Right lobe of liver (tissue), 6 donors: ENCODE data around the gene ELOVL5. TPM values are rescaled to one million over a fixed set of nuclear protein-coding genes. Genes with fewer than 3 reads are reported as not detected.

Source experiments
- ATAC-seq, 4 donors: fragments of 200-7000 bp; cut with Tn5 transposase; one replicate each; pipeline ENCODE4 v1.9.1; 2020; ENCODE audit warnings: mild to moderate bottlenecking in 4 of 4, moderate library complexity in 4 of 4
- DNase-seq, 3 donors: peaks; one replicate each; pipeline ENCODE4 v3.0.0-alpha.2; 2020
- H3K27ac ChIP-seq, 3 donors: fragments of 200-600 bp; one replicate each; pipeline ENCODE4 v1.8.0; 2022
- H3K27me3 ChIP-seq, 2 donors: fragments of 200-600 bp; one replicate each; pipeline ENCODE4 v1.8.0; 2022
- H3K36me3 ChIP-seq, 4 donors: fragments of 200-600 bp; sonication (generic) in 1 of 4; one replicate each; pipeline versions ENCODE4 v1.5.1 to v1.8.0; 2017 to 2022; ENCODE audit warnings: control low read depth in 1 of 4
- H3K4me1 ChIP-seq, 4 donors: fragments of 200-600 bp; sonication (generic) in 1 of 4; one replicate each; pipeline versions ENCODE4 v1.5.1 to v1.8.0; 2017 to 2022; ENCODE audit warnings: control low read depth in 1 of 4
- H3K4me3 ChIP-seq, 3 donors: fragments of 200-600 bp; one replicate each; pipeline ENCODE4 v1.8.0; 2022
- H3K9me3 ChIP-seq, 4 donors: fragments of 200-600 bp; sonication (generic) in 1 of 4; one replicate each; pipeline versions ENCODE4 v1.5.1 to v1.8.0; 2017 to 2022; ENCODE audit warnings: control low read depth in 1 of 4
- POLR2A ChIP-seq: fragments of 450-650 bp; IDR thresholded peaks from one replicate; pipeline ENCODE4 v1.6.1; 2017; ENCODE audit warnings: antibody characterized with exemption, mild to moderate bottlenecking
- WGBS: methylation state at CpG from one replicate; pipeline ENCODE4 v1.1.6; 2018; ENCODE audit warnings: low coverage, low lambda C conversion rate; ENCODE audit not compliant: insufficient coverage; ENCODE audit errors: missing lambda C conversion rate; 5-methylcytosine and 5-hydroxymethylcytosine counted together
- intact Hi-C, 2 donors: fragments of 100-400 bp; cut with DNase I; formaldehyde crosslinking; loops; one replicate each; pipeline versions ENCODE4 v1.11.2 to v1.14.1; 2022
- total RNA-seq, 6 experiments: library from RNA; depleted of rRNA in 2 of 6; stranded (reverse); fragments of >200 nt in 2 of 6; fragmentation: NEBNext Ultra II Directional in 3 of 6; extraction: Animal tissue kit (Norgen Biotek cat#: 25700) in 3 of 6; gene quantifications; one replicate each; pipeline versions ENCODE4 v1.1.0 to v1.2.4, GENCODE V29; 2016 to 2023
- TF ChIP-seq, protein P1 (sequence below), 4 donors: fragments of 200-600 bp in 3 of 4; fragments of 450-650 bp in 1 of 4; IDR thresholded peaks; one replicate each; pipeline versions ENCODE4 v1.5.1 to v1.8.0; 2016 to 2022; ENCODE audit warnings: antibody characterized with exemption in 4 of 4, mild to moderate bottlenecking in 2 of 4
- donor health status: DM: no; HTN: yes; CAD: no.
- donor health status: DM: no; HTN: no; CAD: no.
- donor health status: DM: no; HTN: no; CAD: no.
- donor health status: DM: no; HTN: yes; CAD: no.
- donor health status: DM: no; HTN: yes; CAD: no.

Gene ELOVL5
- total RNA-seq, 6 experiments from 2014 or later, result 48.5 to 117 (median 55.7) TPM

GRCh38 chr6:53250176-53251032, 98.3 kb downstream of the ELOVL5 start:
- DNase-seq (no peak), ATAC-seq (peak; percentile 28 to 60 (median 44))
- peak overlapping the region in 1 of 3 donors; percentile 69 for H3K27ac ChIP-seq
- 50% methylated on average over 3 of the region's 8 CpGs for WGBS
- intact Hi-C loops, result no loop called here
- H3K9me3 ChIP-seq, result no peaks in the 10 kb centered on the region
- no peak overlapping the region for H3K4me3 ChIP-seq
- no peak for TF ChIP-seq POLR2A
- TF ChIP-seq, protein P1, sequence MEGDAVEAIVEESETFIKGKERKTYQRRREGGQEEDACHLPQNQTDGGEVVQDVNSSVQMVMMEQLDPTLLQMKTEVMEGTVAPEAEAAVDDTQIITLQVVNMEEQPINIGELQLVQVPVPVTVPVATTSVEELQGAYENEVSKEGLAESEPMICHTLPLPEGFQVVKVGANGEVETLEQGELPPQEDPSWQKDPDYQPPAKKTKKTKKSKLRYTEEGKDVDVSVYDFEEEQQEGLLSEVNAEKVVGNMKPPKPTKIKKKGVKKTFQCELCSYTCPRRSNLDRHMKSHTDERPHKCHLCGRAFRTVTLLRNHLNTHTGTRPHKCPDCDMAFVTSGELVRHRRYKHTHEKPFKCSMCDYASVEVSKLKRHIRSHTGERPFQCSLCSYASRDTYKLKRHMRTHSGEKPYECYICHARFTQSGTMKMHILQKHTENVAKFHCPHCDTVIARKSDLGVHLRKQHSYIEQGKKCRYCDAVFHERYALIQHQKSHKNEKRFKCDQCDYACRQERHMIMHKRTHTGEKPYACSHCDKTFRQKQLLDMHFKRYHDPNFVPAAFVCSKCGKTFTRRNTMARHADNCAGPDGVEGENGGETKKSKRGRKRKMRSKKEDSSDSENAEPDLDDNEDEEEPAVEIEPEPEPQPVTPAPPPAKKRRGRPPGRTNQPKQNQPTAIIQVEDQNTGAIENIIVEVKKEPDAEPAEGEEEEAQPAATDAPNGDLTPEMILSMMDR (IDR thresholded peaks at IDR 0.05), result no peak
- no peaks in the 10 kb centered on the region for H3K27me3 ChIP-seq
- peaks cover 0 to 67% (median 4%) of the 10 kb centered on the region in 4 donors for H3K4me1 ChIP-seq
- no peaks in the 10 kb centered on the region for H3K36me3 ChIP-seq

DNA sequence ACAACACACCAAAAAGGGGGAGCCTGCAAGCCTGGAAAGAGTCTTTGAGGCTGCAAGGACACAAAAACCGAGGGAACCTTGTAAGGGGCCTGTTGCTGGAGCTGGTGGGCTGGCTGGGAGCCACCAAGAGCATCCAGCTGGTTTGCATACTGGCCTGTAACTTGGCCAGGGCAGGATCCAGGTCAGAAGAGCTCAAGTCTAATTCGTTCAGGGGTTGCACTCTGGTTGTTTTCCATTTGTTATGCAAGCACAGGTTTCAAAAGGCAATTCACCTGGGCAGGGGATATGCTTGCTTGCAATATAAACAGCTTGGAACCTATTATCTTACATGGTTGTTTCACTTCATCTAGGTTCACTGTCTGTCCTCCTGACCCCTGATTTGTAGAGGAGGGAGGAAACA, 101.8 kb downstream of the ELOVL5 start:
- Histone ChIP-seq H3K9me3 (no peaks in the 10 kb centered on the region), H3K4me1 (peaks cover 0 to 46% (median 4%) of the 10 kb centered on the region in 4 donors), H3K4me3 (no peak overlapping the region), H3K36me3 (no peaks in the 10 kb centered on the region), H3K27ac (peak overlapping the region in 2 of 3 donors; percentile 20 to 65), H3K27me3 (no peaks in the 10 kb centered on the region)
- peak; percentile 73 to 92 (median 82) for ATAC-seq
- 28% methylated on average over 2 of the region's 2 CpGs for WGBS
- intact Hi-C loops, result no loop called here
- peak in 2 of 3 donors; percentile 85 to 87 for DNase-seq
- TF ChIP-seq, protein P1 (IDR thresholded peaks at IDR 0.05), result no peak
- TF ChIP-seq POLR2A, result no peak

DNA sequence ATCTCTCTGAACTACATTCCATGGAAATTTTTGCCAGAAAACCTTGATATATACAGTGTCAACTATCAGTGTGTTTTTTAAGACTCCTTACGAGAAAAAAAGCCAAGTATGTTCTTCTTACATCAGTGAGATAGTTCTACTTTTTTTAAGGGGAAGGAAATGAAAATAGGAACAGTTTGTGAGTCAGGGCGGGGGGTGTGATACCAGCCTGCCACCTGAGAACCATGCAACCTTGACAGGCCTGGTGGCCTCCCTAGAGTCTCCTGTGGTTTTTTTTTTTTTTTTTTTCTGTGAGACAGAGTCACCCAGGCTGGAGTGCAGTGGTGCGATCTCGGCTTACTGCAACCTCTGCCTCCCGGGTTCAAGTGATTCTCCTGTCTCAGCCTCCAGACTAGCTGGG, 103.8 kb downstream of the ELOVL5 start:
- Histone ChIP-seq H3K36me3 (no peaks in the 10 kb centered on the region), H3K27me3 (no peaks in the 10 kb centered on the region), H3K4me3 (no peak overlapping the region), H3K4me1 (peaks cover 0 to 28% (median 0%) of the 10 kb centered on the region in 4 donors), H3K27ac (no peak overlapping the region), H3K9me3 (no peaks in the 10 kb centered on the region)
- ATAC-seq, result peak; percentile 20 to 39 (median 24)
- TF ChIP-seq POLR2A, result no peak
- TF ChIP-seq, protein P1 (IDR thresholded peaks at IDR 0.05), result no peak
- no peak for DNase-seq
- intact Hi-C loops, result no loop called here
- WGBS, result 62% methylated on average over 5 of the region's 5 CpGs

DNA sequence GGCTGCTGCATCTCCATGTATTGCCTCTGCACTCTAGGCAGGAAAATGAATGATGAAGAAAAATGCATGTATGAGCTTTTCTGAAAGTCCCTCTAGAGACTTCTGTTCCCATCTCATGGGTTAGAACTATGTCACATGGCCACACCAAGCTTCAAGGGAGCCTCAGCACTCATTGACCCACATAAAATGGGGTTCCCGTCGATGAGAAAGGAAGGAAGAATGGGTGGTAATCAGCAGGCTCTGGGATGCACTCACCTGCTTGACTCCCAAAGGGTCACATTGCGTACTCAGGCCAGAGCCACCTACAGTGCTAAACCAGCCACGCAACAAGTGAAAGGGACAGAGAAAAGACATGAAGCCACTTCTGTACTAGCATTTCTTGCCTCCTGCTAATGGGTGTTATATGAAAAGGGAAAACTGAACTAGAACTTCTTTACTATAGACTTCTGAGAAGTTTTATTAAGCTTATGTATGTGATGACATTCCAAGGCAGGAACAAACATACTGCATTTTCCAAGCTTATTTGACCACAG, 104.3 kb downstream of the ELOVL5 start:
- ATAC-seq (no peak), DNase-seq (no peak)
- WGBS, result 81% methylated on average over 3 of the region's 4 CpGs
- Histone ChIP-seq H3K27me3 (no peaks in the 10 kb centered on the region), H3K4me1 (peaks cover 0 to 25% (median 0%) of the 10 kb centered on the region in 4 donors), H3K4me3 (no peak overlapping the region), H3K36me3 (no peaks in the 10 kb centered on the region), H3K9me3 (no peaks in the 10 kb centered on the region), H3K27ac (no peak overlapping the region)
- intact Hi-C loops, result no loop called here
- no peak for TF ChIP-seq POLR2A
- TF ChIP-seq, protein P1 (IDR thresholded peaks at IDR 0.05), result no peak
